ENCODE results near the gene NAA30.

Gene NAA30

GRCh38 chr14:57461777-57462320, 71.5 kb downstream of the NAA30 start:
- no peak for FAIRE-seq
- no peak for DNase-seq (ENCODE audit: insufficient read length, low spot score)
- TF ChIP-seq, protein P1, sequence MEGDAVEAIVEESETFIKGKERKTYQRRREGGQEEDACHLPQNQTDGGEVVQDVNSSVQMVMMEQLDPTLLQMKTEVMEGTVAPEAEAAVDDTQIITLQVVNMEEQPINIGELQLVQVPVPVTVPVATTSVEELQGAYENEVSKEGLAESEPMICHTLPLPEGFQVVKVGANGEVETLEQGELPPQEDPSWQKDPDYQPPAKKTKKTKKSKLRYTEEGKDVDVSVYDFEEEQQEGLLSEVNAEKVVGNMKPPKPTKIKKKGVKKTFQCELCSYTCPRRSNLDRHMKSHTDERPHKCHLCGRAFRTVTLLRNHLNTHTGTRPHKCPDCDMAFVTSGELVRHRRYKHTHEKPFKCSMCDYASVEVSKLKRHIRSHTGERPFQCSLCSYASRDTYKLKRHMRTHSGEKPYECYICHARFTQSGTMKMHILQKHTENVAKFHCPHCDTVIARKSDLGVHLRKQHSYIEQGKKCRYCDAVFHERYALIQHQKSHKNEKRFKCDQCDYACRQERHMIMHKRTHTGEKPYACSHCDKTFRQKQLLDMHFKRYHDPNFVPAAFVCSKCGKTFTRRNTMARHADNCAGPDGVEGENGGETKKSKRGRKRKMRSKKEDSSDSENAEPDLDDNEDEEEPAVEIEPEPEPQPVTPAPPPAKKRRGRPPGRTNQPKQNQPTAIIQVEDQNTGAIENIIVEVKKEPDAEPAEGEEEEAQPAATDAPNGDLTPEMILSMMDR (IDR thresholded peaks at IDR 0.05; ENCODE audit: insufficient read depth, missing control alignments), result no peak

DNA sequence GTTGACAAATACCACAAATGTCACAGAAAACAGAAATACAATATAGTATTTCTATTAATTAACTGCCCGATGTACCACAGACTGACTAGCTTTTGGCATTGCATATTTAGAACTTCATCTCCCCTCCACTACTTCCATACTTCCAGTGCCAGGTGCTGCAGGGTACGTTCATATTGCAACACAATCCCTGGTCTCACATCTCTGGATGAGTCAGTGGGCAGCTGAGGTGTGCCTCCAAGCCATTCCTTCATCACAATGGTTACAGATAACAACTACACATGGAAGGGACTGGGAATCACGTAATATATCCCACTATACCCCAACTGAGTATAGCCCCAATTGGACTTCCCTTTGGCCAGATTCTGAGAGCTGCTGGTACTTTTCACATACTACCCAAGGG, 72.2 kb downstream of the NAA30 start:
- FAIRE-seq (no peak), DNase-seq (ENCODE audit: insufficient read length, low spot score) (no peak)
- TF ChIP-seq, protein P1 (IDR thresholded peaks at IDR 0.05; ENCODE audit: insufficient read depth, missing control alignments), result no peak

DNA sequence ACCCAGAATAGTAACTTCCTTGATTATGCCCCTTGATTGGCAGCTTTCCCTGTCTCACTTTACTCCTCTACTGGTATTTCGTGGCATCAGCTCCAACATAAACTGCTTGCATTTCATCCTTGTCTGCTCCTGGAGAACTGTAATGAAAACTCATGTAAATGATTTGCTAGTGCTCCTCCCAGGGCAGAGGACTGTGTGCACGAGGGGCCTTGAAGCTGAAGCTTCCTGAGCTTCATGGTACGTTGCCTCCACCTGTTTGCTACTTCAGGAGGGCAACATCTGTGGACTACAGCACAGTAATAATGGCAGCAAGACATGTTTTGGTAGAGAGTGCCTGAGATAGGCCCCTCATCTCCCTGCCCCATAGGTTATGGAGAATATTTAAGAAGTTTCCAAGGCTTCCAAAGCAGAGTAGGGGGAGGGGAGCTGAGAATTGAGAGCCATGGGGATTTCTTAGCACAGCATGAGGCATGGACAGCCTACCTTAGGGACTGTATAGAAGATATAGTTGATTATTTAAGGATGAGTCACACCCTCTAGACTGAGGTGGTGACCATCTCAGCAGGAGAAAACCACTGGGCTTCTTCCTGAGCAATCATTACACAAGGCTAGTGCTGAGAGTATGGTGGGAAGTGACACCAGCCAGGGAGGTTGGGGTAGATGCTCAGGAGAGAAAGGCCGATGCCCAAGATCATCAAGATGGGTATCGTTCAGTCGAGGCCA, 73.8 kb downstream of the NAA30 start:
- FAIRE-seq, result no peak
- DNase-seq (ENCODE audit: insufficient read length, low spot score), result no peak
- TF ChIP-seq, protein P1 (IDR thresholded peaks at IDR 0.05; ENCODE audit: insufficient read depth, missing control alignments), result no peak
